Neutrophil (primary cell): ENCODE data around the gene PAPOLA.

Experiments
- H3K27ac ChIP-seq: fragments of 200-600 bp; sonication (generic); 2 replicates; pipeline ENCODE4 v1.5.1; 2016; ENCODE audit warnings: mild to moderate bottlenecking, moderate library complexity
- H3K27me3 ChIP-seq: fragments of 200-600 bp; sonication (generic); 2 replicates; pipeline ENCODE4 v1.6.0; 2016; ENCODE audit warnings: mild to moderate bottlenecking
- H3K36me3 ChIP-seq: fragments of 200-600 bp; sonication (generic); 2 replicates; pipeline ENCODE4 v1.5.1; 2017
- H3K4me1 ChIP-seq, 2 experiments: fragments of 200-600 bp in 1 of 2; sonication (generic) in 1 of 2; 1 replicate in 1 of 2; 2 replicates in 1 of 2; pipeline versions ENCODE4 v1.5.1 to v1.6.1; 2013 to 2016; ENCODE audit warnings: low read depth in 1 of 2, low read length in 1 of 2, mild to moderate bottlenecking in 1 of 2, moderate library complexity in 1 of 2; ENCODE audit not compliant: control insufficient read depth in 1 of 2, insufficient read depth in 1 of 2
- H3K4me3 ChIP-seq, 2 experiments: fragments of 200-600 bp in 1 of 2; sonication (generic) in 1 of 2; 1 replicate in 1 of 2; 2 replicates in 1 of 2; pipeline ENCODE4 v1.5.1; 2013 to 2016; ENCODE audit warnings: low read depth in 1 of 2, low read length in 1 of 2, mild to moderate bottlenecking in 1 of 2, moderate library complexity in 1 of 2
- H3K9me3 ChIP-seq: fragments of 200-600 bp; sonication (generic); 2 replicates; pipeline ENCODE4 v1.5.1; 2016
- TF ChIP-seq, protein P1 (sequence below): fragments of 200-600 bp; sonication (generic); IDR thresholded peaks from 2 replicates; pipeline ENCODE4 v1.5.1; 2016; ENCODE audit warnings: antibody characterized with exemption

PAPOLA gene

DNA sequence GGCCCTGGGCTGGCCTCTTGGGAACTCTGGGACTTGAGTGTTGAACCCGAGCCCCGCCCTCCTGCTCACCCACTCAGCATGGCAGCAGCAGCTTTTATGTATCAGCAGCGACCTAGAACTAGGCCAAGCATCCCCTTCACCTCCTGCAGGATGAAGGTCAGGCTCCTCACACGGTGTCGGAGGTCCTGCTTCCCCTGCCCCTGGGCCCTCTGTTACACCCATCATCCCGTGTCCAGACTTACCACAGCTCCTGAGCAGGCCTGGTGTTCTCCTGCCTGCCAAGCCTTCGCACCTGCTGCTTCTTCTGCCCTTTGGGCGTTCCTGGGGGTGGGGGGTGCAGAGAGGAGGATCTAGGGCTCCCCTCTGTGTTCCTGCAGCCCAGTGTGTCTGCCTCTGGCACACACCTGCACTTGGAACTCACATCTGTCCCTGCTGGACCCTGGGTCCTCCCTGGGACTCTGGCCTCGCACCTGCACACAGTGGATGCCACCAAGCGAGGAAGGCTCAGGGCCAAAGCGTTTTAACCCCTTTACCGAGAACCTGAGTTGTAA is 80.3 kb downstream of the PAPOLA start:
- TF ChIP-seq, protein P1, sequence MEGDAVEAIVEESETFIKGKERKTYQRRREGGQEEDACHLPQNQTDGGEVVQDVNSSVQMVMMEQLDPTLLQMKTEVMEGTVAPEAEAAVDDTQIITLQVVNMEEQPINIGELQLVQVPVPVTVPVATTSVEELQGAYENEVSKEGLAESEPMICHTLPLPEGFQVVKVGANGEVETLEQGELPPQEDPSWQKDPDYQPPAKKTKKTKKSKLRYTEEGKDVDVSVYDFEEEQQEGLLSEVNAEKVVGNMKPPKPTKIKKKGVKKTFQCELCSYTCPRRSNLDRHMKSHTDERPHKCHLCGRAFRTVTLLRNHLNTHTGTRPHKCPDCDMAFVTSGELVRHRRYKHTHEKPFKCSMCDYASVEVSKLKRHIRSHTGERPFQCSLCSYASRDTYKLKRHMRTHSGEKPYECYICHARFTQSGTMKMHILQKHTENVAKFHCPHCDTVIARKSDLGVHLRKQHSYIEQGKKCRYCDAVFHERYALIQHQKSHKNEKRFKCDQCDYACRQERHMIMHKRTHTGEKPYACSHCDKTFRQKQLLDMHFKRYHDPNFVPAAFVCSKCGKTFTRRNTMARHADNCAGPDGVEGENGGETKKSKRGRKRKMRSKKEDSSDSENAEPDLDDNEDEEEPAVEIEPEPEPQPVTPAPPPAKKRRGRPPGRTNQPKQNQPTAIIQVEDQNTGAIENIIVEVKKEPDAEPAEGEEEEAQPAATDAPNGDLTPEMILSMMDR = no peak
- peaks cover 51% of the 10 kb centered on the region for H3K27me3 ChIP-seq
- H3K4me1 ChIP-seq = no peaks in the 10 kb centered on the region

DNA sequence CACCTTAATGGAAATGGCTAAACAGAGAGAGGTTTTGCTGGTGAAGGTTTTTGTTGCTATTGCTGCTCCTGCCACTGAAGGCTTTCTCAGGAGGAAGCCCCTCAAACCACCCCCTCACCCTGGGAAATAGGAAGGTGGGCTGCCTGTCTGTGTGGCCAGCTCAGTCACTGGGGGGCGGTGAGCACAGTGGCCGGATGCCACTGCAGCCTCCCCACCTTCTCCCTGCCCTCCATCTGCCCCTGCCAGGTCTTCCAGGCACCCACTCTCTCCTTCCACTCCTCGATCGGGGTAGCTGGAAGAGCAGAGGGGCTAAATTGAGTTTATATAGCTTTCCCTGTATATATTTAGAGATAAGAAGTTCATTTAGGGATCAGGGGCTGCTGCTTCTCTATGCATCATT is 80.8 kb downstream of the PAPOLA start:
- Histone ChIP-seq H3K9me3 (no peaks in the 10 kb centered on the region), H3K36me3 (no peaks in the 10 kb centered on the region), H3K4me1 (no peaks in the 10 kb centered on the region), H3K27ac (no peak overlapping the region), H3K4me3 (no peak overlapping the region), H3K27me3 (peaks cover 56% of the 10 kb centered on the region)
- TF ChIP-seq, protein P1 = no peak

More for the DNA sequence above, 80.3 kb downstream of the PAPOLA start:
- Histone ChIP-seq H3K9me3 (no peaks in the 10 kb centered on the region), H3K27ac (no peak overlapping the region), H3K4me3 (no peak overlapping the region), H3K36me3 (no peaks in the 10 kb centered on the region)

DNA sequence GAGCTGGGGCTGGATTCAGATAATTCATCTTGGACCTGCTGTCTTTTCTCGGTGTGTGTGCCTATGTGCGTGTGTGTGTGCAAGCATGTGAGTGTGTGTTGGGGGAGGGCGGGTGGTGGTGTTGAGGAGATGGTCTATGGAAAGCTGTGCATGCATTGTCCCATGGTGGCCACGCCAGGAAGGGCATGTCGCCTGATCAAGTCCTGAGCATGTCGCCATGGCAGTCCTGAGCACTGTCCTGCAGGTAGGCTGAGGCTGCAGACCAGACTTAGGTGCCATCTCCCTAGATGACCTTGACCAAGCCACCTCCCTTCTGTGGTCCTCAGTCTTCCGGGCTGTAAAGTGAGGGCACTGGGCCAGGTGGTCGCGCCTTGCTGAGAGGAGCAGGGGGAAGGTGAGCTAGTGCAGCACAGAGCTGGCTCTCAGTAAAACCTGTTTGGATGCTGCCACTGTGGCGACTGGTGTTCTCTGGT is 81.4 kb downstream of the PAPOLA start:
- TF ChIP-seq, protein P1 = no peak
- no peak overlapping the region for H3K4me3 ChIP-seq
- no peaks in the 10 kb centered on the region for H3K9me3 ChIP-seq
- no peaks in the 10 kb centered on the region for H3K36me3 ChIP-seq
- H3K27me3 ChIP-seq = peaks cover 62% of the 10 kb centered on the region
- H3K4me1 ChIP-seq = no peaks in the 10 kb centered on the region
- no peak overlapping the region for H3K27ac ChIP-seq

DNA sequence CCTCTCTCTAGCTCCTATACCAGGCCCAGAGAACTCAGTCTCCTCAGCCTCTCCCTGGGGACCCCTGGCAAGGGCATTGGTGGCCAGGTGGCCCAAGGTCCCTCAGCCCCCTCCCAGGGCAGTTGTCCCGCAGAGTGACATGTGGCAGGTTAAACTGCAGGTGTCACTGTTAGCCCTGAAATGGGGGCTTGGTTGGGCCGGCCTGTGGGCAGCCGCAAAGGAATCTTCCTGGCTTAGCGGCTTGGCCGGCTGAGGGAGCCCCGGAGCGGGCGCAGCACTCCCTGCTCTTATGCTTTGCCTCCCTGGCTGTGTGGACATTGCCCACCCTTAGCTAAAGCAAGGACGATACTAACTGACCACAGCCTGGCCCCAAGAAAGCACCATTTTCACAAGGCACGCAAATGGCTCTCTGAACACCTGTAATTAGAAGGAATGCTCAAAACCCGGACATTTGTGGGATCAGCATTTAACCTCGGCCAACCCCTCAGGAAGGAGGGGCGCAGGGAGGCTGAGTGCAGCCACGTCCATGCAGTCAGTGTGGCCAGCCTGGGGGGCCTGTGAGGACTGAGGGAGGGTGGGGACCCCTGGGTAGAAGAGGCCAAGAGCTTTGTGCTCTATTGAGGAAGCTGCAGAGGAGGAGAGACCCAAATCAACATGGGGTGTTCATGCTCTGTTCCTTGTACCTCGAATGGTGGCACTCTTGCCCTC is 82.2 kb downstream of the PAPOLA start:
- H3K9me3 ChIP-seq = no peaks in the 10 kb centered on the region
- peaks cover 69% of the 10 kb centered on the region for H3K27me3 ChIP-seq
- H3K4me3 ChIP-seq = no peak overlapping the region
- TF ChIP-seq, protein P1 = peak; percentile 20
- no peaks in the 10 kb centered on the region for H3K4me1 ChIP-seq
- no peaks in the 10 kb centered on the region for H3K36me3 ChIP-seq
- H3K27ac ChIP-seq = no peak overlapping the region

DNA sequence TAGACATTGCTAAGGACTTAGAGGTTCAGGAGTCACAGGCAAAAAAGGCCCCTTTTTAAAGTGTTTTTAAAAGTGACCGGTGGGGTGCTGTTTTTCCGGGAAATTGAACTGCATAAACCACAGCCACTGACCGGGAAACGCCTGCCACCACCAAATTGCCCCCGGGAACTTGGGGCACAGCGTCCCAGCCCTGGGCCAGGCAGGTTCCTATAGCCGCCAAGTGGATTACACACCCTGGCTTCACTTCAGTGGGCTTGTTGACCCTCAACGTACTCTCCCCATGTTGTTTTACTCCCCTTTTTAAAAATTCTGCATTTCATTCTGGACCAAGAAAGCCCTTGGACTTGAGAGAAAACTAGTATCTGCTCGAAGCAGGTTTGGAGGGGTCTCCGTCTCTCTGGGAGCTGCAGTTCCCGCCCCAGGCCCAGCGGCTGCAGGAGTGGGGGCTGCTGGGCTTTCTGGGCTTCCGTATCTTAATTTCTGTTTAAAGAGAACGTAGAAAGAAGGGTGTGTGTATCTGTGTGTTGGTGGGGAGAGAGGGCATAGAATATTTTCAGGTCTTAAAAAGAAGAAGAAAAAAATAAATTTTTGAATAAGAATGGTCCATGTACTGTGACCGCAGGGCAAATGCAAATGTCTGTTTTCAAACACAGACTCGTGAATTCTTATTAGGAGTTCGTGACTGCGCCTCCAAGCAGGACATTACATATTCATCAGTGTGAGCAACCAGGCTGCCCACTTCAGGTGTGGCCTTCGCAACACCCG is 82.9 kb downstream of the PAPOLA start:
- TF ChIP-seq, protein P1 = no peak
- H3K9me3 ChIP-seq = no peaks in the 10 kb centered on the region
- H3K4me1 ChIP-seq = no peaks in the 10 kb centered on the region
- H3K36me3 ChIP-seq = no peaks in the 10 kb centered on the region
- H3K4me3 ChIP-seq = no peak overlapping the region
- H3K27ac ChIP-seq = no peak overlapping the region
- peaks cover 77% of the 10 kb centered on the region for H3K27me3 ChIP-seq
